HFF-Myc (cell line): ENCODE data around the gene UBR3.

Source experiments
- DNase-seq: peaks from one replicate; pipeline ENCODE4 v3.0.0-alpha.2; 2011; ENCODE audit warnings: low read depth; ENCODE audit errors: extremely low read depth
- H3K4me3 ChIP-seq: replicated peaks from 2 replicates; pipeline ENCODE4 v1.5.1; 2011; ENCODE audit warnings: low read depth, mild to moderate bottlenecking, control low read depth, low read length
- CTCF ChIP-seq: IDR thresholded peaks from 2 replicates; pipeline ENCODE4 v1.5.1; 2012; ENCODE audit warnings: mild to moderate bottlenecking, low read depth, low read length, control low read depth; ENCODE audit errors: missing control alignments

The UBR3 gene

GRCh38 chr2:169900686-169901085 lies 73.4 kb downstream of the UBR3 start:
- no peak overlapping the region for H3K4me3 ChIP-seq
- DNase-seq: no peak
- TF ChIP-seq CTCF: no peak

GRCh38 chr2:169906731-169907130 lies 79.5 kb downstream of the UBR3 start:
- DNase-seq: no peak
- no peak for TF ChIP-seq CTCF
- no peak overlapping the region for H3K4me3 ChIP-seq

- no peak overlapping the region for H3K4me3 ChIP-seq
- TF ChIP-seq CTCF: no peak
- DNase-seq: no peak
These were observed 82.1 kb downstream of the UBR3 start for GRCh38 chr2:169909376-169909775.

- no peak for DNase-seq
- no peak for TF ChIP-seq CTCF
These were observed 83.0 kb downstream of the UBR3 start for GRCh38 chr2:169910109-169910799.

GRCh38 chr2:169911119-169911518 lies 83.9 kb downstream of the UBR3 start:
- TF ChIP-seq CTCF: no peak
- no peak overlapping the region for H3K4me3 ChIP-seq
- DNase-seq: no peak

More at GRCh38 chr2:169910109-169910799, 83.0 kb downstream of the UBR3 start:
- H3K4me3 ChIP-seq: no peak overlapping the region

GRCh38 chr2:169916623-169917022 lies 89.4 kb downstream of the UBR3 start:
- H3K4me3 ChIP-seq: no peak overlapping the region
- no peak for DNase-seq
- TF ChIP-seq CTCF: no peak

GRCh38 chr2:169923977-169924376 lies 96.7 kb downstream of the UBR3 start:
- H3K4me3 ChIP-seq: no peak overlapping the region
- no peak for DNase-seq
- TF ChIP-seq CTCF: no peak
